Measurements from ENCODE around the gene EIF5B. TPM values are rescaled to one million over a fixed set of nuclear protein-coding genes. Genes with fewer than 3 reads are reported as not detected.

The EIF5B gene
- total RNA-seq, 1 donor from 2014 or later: 21.3 TPM

- H3K27me3 ChIP-seq (ENCODE audit: control insufficient read depth, insufficient read depth, low read length): no peaks in the 10 kb centered on the region
- TF ChIP-seq CTCF (IDR thresholded peaks at IDR 0.05; ENCODE audit: insufficient read depth, low read length, severe bottlenecking): no peak
- H3K36me3 ChIP-seq (ENCODE audit: control insufficient read depth, insufficient read depth, low read length): peaks cover 22% of the 10 kb centered on the region
- H3K4me3 ChIP-seq (ENCODE audit: low read depth, low read length): no peak overlapping the region
- DNase-seq (ENCODE audit: low read depth) (no peak), FAIRE-seq (no peak)
These were observed 68.9 kb downstream of the EIF5B start for GRCh38 chr2:99406137-99406536.

- FAIRE-seq (no peak), DNase-seq (ENCODE audit: low read depth) (no peak)
- Histone ChIP-seq H3K36me3 (ENCODE audit: control insufficient read depth, insufficient read depth, low read length) (peaks cover 10% of the 10 kb centered on the region), H3K27me3 (ENCODE audit: control insufficient read depth, insufficient read depth, low read length) (no peaks in the 10 kb centered on the region), H3K4me3 (ENCODE audit: low read depth, low read length) (no peak overlapping the region)
- no peak for TF ChIP-seq CTCF (IDR thresholded peaks at IDR 0.05; ENCODE audit: insufficient read depth, low read length, severe bottlenecking)
These were observed 73.1 kb downstream of the EIF5B start for GRCh38 chr2:99410276-99410675.

- no peaks in the 10 kb centered on the region for H3K27me3 ChIP-seq (ENCODE audit: control insufficient read depth, insufficient read depth, low read length)
- peaks cover 17% of the 10 kb centered on the region for H3K36me3 ChIP-seq (ENCODE audit: control insufficient read depth, insufficient read depth, low read length)
- no peak for TF ChIP-seq CTCF (IDR thresholded peaks at IDR 0.05; ENCODE audit: insufficient read depth, low read length, severe bottlenecking)
- no peak overlapping the region for H3K4me3 ChIP-seq (ENCODE audit: low read depth, low read length)
- DNase-seq (ENCODE audit: low read depth) (no peak), FAIRE-seq (no peak)
These were observed 77.4 kb downstream of the EIF5B start for GRCh38 chr2:99414566-99414965.

GRCh38 chr2:99417396-99417795 is 80.2 kb downstream of the EIF5B start:
- FAIRE-seq (no peak), DNase-seq (ENCODE audit: low read depth) (no peak)
- H3K27me3 ChIP-seq (ENCODE audit: control insufficient read depth, insufficient read depth, low read length): no peaks in the 10 kb centered on the region
- no peak overlapping the region for H3K4me3 ChIP-seq (ENCODE audit: low read depth, low read length)
- H3K36me3 ChIP-seq (ENCODE audit: control insufficient read depth, insufficient read depth, low read length): peaks cover 17% of the 10 kb centered on the region
- TF ChIP-seq CTCF (IDR thresholded peaks at IDR 0.05; ENCODE audit: insufficient read depth, low read length, severe bottlenecking): no peak

- no peak for FAIRE-seq
- Histone ChIP-seq H3K27me3 (ENCODE audit: control insufficient read depth, insufficient read depth, low read length) (no peaks in the 10 kb centered on the region), H3K36me3 (ENCODE audit: control insufficient read depth, insufficient read depth, low read length) (peaks cover 28% of the 10 kb centered on the region), H3K4me3 (ENCODE audit: low read depth, low read length) (no peak overlapping the region)
- no peak for DNase-seq (ENCODE audit: low read depth)
- no peak for TF ChIP-seq CTCF (IDR thresholded peaks at IDR 0.05; ENCODE audit: insufficient read depth, low read length, severe bottlenecking)
These were observed 82.8 kb downstream of the EIF5B start for GRCh38 chr2:99420031-99420430.

- TF ChIP-seq CTCF (IDR thresholded peaks at IDR 0.05; ENCODE audit: insufficient read depth, low read length, severe bottlenecking): no peak
- H3K4me3 ChIP-seq (ENCODE audit: low read depth, low read length): no peak overlapping the region
- H3K36me3 ChIP-seq (ENCODE audit: control insufficient read depth, insufficient read depth, low read length): peaks cover 26% of the 10 kb centered on the region
- DNase-seq (ENCODE audit: low read depth) (no peak), FAIRE-seq (no peak)
- no peaks in the 10 kb centered on the region for H3K27me3 ChIP-seq (ENCODE audit: control insufficient read depth, insufficient read depth, low read length)
These were observed 83.6 kb downstream of the EIF5B start for GRCh38 chr2:99420751-99421299.
